GM23338 (cell line): ENCODE measurements around the gene BCAR3. TPM values are rescaled to one million over a fixed set of nuclear protein-coding genes. Genes with fewer than 3 reads are reported as not detected.

ENCODE experiments used
- ATAC-seq: fragments of 200-7000 bp; cut with Tn5 transposase; 3 replicates; pipeline ENCODE4 v1.9.1; 2020
- DNase-seq: peaks from one replicate; pipeline ENCODE4 v3.0.0-alpha.2; 2015; ENCODE audit warnings: low spot score
- H2AFZ ChIP-seq: fragments of 200-600 bp; sonication (generic); 2 replicates; pipeline ENCODE4 v1.8.0; 2016; ENCODE audit warnings: antibody characterized with exemption, mild to moderate bottlenecking, moderate library complexity
- H3F3A ChIP-seq: fragments of 200-600 bp; sonication (generic); replicated peaks from 2 replicates; pipeline ENCODE4 v1.8.0; 2017; ENCODE audit warnings: antibody characterized with exemption, mixed run types, low read depth
- H3K27ac ChIP-seq: fragments of 200-600 bp; sonication (generic); 2 replicates; pipeline ENCODE4 v1.6.1; 2016; ENCODE audit warnings: low read depth
- H3K27me3 ChIP-seq: fragments of 200-600 bp; sonication (generic); 2 replicates; pipeline ENCODE4 v1.8.0; 2016; ENCODE audit warnings: mild to moderate bottlenecking, mixed run types, moderate library complexity; ENCODE audit not compliant: insufficient read depth
- H3K36me3 ChIP-seq: fragments of 200-600 bp; sonication (generic); 2 replicates; pipeline ENCODE4 v1.8.0; 2016; ENCODE audit warnings: mild to moderate bottlenecking; ENCODE audit not compliant: insufficient read depth
- H3K4me1 ChIP-seq: fragments of 200-600 bp; sonication (generic); 2 replicates; pipeline ENCODE4 v1.8.0; 2016; ENCODE audit warnings: mild to moderate bottlenecking, moderate library complexity; ENCODE audit not compliant: insufficient read depth
- H3K4me2 ChIP-seq: fragments of 200-600 bp; sonication (generic); 2 replicates; pipeline ENCODE4 v1.7.1; 2017; ENCODE audit warnings: mixed run types
- H3K4me3 ChIP-seq: fragments of 200-600 bp; sonication (generic); 2 replicates; pipeline ENCODE4 v1.6.1; 2016; ENCODE audit warnings: mixed run types
- H3K79me2 ChIP-seq: fragments of 200-600 bp; sonication (generic); replicated peaks from 2 replicates; pipeline ENCODE4 v1.8.0; 2017; ENCODE audit warnings: mild to moderate bottlenecking; ENCODE audit not compliant: insufficient read depth
- H3K9me2 ChIP-seq: fragments of 200-600 bp; sonication (generic); 2 replicates; pipeline ENCODE4 v1.8.0; 2017; ENCODE audit not compliant: insufficient read depth
- H4K20me1 ChIP-seq: fragments of 200-600 bp; sonication (generic); replicated peaks from 2 replicates; pipeline ENCODE4 v1.8.0; 2017; ENCODE audit warnings: mild to moderate bottlenecking; ENCODE audit not compliant: insufficient read depth
- H3K27ac Mint-ChIP-seq: 2 replicates; pipeline ENCODE4 v1.8.0; 2020; ENCODE audit warnings: inconsistent platforms, mild to moderate bottlenecking, moderate library complexity, mixed read lengths
- H3K27me3 Mint-ChIP-seq: 3 replicates; pipeline ENCODE4 v1.8.0; 2022; ENCODE audit warnings: low read depth, mild to moderate bottlenecking, moderate library complexity, mixed read lengths, inconsistent platforms; ENCODE audit not compliant: insufficient read depth, poor library complexity
- H3K36me3 Mint-ChIP-seq: 3 replicates; pipeline ENCODE4 v1.8.0; 2021; ENCODE audit warnings: low read depth, mild to moderate bottlenecking, inconsistent platforms, moderate library complexity, mixed read lengths
- H3K4me1 Mint-ChIP-seq: 3 replicates; pipeline ENCODE4 v1.8.0; 2020; ENCODE audit warnings: mild to moderate bottlenecking, inconsistent platforms, mixed read lengths
- H3K4me3 Mint-ChIP-seq: 3 replicates; pipeline ENCODE4 v1.8.0; 2021; ENCODE audit warnings: moderate library complexity, mild to moderate bottlenecking, inconsistent platforms, mixed read lengths
- H3K9me3 Mint-ChIP-seq: 3 replicates; pipeline ENCODE4 v1.8.0; 2020; ENCODE audit warnings: moderate library complexity, mild to moderate bottlenecking, inconsistent platforms, mixed read lengths
- CREB1 ChIP-seq: fragments of 250-450 bp; sonication (Bioruptor Pico); IDR thresholded peaks from 2 replicates; pipeline ENCODE4 v1.5.0; 2020; ENCODE audit warnings: low read depth, mild to moderate bottlenecking, moderate library complexity
- CTCF ChIP-seq, 2 experiments: fragments of 200-600 bp in 1 of 2; sonication (generic) in 1 of 2; conservative IDR thresholded peaks; 2 replicates each; pipeline versions ENCODE4 v1.5.1 to v1.6.1; 2016 to 2017; ENCODE audit warnings: antibody characterized with exemption in 2 of 2, low read depth in 2 of 2, mild to moderate bottlenecking in 2 of 2, moderate library complexity in 1 of 2
- ETS1 ChIP-seq: IDR thresholded peaks from 2 replicates; pipeline ENCODE4 v1.6.1; 2016; ENCODE audit warnings: antibody characterized with exemption
- EZH2 ChIP-seq: fragments of 200-600 bp; sonication (generic); IDR thresholded peaks from one replicate; pipeline ENCODE4 v1.8.0; 2017; ENCODE audit warnings: antibody characterized with exemption, mild to moderate bottlenecking, low read depth; ENCODE audit not compliant: unreplicated experiment
- JUNB ChIP-seq: IDR thresholded peaks from one replicate; pipeline ENCODE4 v1.6.1; 2016; ENCODE audit warnings: antibody characterized with exemption; ENCODE audit not compliant: unreplicated experiment
- NANOG ChIP-seq: IDR thresholded peaks from 2 replicates; pipeline ENCODE4 v1.6.1; 2016; ENCODE audit warnings: antibody characterized with exemption, borderline replicate concordance
- POLR2AphosphoS5 ChIP-seq: IDR thresholded peaks from 2 replicates; pipeline ENCODE4 v1.6.1; 2016; ENCODE audit warnings: antibody characterized with exemption, low read depth
- STAT1 ChIP-seq: IDR thresholded peaks from one replicate; pipeline ENCODE4 v1.6.1; 2016; ENCODE audit warnings: antibody characterized with exemption; ENCODE audit not compliant: unreplicated experiment
- ZNF114 ChIP-seq: fragments of 250-450 bp; sonication (Bioruptor Pico); IDR thresholded peaks from 2 replicates; pipeline ENCODE4 v1.5.0; 2020; ENCODE audit warnings: mild to moderate bottlenecking, moderate library complexity
- ZNF331 ChIP-seq: fragments of 250-450 bp; sonication (Bioruptor Pico); IDR thresholded peaks from 2 replicates; pipeline ENCODE4 v1.5.0; 2020; ENCODE audit warnings: low read depth, mild to moderate bottlenecking, moderate library complexity
- polyA plus RNA-seq: library from polyadenylated mRNA; unstranded; fragments of >200 nt; fragmentation: Nextera tagmentation; extraction: Ambion mirVana; gene quantifications from 2 replicates; pipeline ENCODE4 v1.2.1, GENCODE V29; 2016
- total RNA-seq: library from RNA; depleted of rRNA; stranded (reverse); fragments of >200 nt; shearing (Covaris generic); gene quantifications from 2 replicates; pipeline ENCODE4 v1.2.3, GENCODE V29; 2014
- TF ChIP-seq, protein P1 (sequence below): IDR thresholded peaks from one replicate; pipeline ENCODE4 v1.6.1; 2018; ENCODE audit warnings: antibody characterized with exemption; ENCODE audit not compliant: unreplicated experiment

Gene BCAR3
- total and polyA plus RNA-seq, 2 experiments from 2014 or later, result 5.5 to 9.7 TPM

GRCh38 chr1:93577536-93578432 lies 103.9 kb downstream of the BCAR3 start:
- H3K9me3 Mint-ChIP-seq, result no peaks in the 10 kb centered on the region
- peaks cover 6% of the 10 kb centered on the region for H3K4me1 ChIP-seq
- ATAC-seq (peak; percentile 6; the same call in 1 of the 3 replicates), DNase-seq (no peak)
- peaks cover 6% of the 10 kb centered on the region for H3K4me1 Mint-ChIP-seq
- TF ChIP-seq, protein P1, sequence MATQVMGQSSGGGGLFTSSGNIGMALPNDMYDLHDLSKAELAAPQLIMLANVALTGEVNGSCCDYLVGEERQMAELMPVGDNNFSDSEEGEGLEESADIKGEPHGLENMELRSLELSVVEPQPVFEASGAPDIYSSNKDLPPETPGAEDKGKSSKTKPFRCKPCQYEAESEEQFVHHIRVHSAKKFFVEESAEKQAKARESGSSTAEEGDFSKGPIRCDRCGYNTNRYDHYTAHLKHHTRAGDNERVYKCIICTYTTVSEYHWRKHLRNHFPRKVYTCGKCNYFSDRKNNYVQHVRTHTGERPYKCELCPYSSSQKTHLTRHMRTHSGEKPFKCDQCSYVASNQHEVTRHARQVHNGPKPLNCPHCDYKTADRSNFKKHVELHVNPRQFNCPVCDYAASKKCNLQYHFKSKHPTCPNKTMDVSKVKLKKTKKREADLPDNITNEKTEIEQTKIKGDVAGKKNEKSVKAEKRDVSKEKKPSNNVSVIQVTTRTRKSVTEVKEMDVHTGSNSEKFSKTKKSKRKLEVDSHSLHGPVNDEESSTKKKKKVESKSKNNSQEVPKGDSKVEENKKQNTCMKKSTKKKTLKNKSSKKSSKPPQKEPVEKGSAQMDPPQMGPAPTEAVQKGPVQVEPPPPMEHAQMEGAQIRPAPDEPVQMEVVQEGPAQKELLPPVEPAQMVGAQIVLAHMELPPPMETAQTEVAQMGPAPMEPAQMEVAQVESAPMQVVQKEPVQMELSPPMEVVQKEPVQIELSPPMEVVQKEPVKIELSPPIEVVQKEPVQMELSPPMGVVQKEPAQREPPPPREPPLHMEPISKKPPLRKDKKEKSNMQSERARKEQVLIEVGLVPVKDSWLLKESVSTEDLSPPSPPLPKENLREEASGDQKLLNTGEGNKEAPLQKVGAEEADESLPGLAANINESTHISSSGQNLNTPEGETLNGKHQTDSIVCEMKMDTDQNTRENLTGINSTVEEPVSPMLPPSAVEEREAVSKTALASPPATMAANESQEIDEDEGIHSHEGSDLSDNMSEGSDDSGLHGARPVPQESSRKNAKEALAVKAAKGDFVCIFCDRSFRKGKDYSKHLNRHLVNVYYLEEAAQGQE, result no peak
- H2AFZ ChIP-seq, result no peak overlapping the region
- H3K36me3 Mint-ChIP-seq, result peaks cover 3% of the 10 kb centered on the region; the same call in 2 of the 3 replicates
- H3K9me2 ChIP-seq, result no peaks in the 10 kb centered on the region
- no peak overlapping the region for H3K27ac Mint-ChIP-seq
- H4K20me1 ChIP-seq, result 0 out of 2 replicates have a peak, but pooled peaks cover 5% of the 10 kb centered on the region
- H3K27me3 Mint-ChIP-seq, result peaks cover 4% of the 10 kb centered on the region
- H3K27ac ChIP-seq, result no peak overlapping the region
- H3K4me2 ChIP-seq, result no peak overlapping the region
- no peak overlapping the region for H3K4me3 Mint-ChIP-seq
- no peak overlapping the region for H3K4me3 ChIP-seq
- H3F3A ChIP-seq, result no peaks in the 10 kb centered on the region
- 0 out of 2 replicates have a peak, but pooled peaks cover 7% of the 10 kb centered on the region for H3K36me3 ChIP-seq
- no peaks in the 10 kb centered on the region for H3K27me3 ChIP-seq
- H3K79me2 ChIP-seq, result no peaks in the 10 kb centered on the region

GRCh38 chr1:93576746-93577145 lies 104.9 kb downstream of the BCAR3 start:
- Histone ChIP-seq H3K4me3 (no peak overlapping the region), H3K27ac (no peak overlapping the region), H3K9me2 (no peaks in the 10 kb centered on the region), H4K20me1 (0 out of 2 replicates have a peak, but pooled peaks cover 5% of the 10 kb centered on the region), H3K4me1 (peaks cover 17% of the 10 kb centered on the region), H2AFZ (no peak overlapping the region), H3K79me2 (no peaks in the 10 kb centered on the region), H3K27me3 (no peaks in the 10 kb centered on the region), H3K4me2 (no peak overlapping the region), H3F3A (no peaks in the 10 kb centered on the region), H3K36me3 (peaks cover 7% of the 10 kb centered on the region; the same call in 1 of the 2 replicates)
- no peak overlapping the region for H3K27ac Mint-ChIP-seq
- no peak overlapping the region for H3K4me3 Mint-ChIP-seq
- peaks cover 4% of the 10 kb centered on the region for H3K27me3 Mint-ChIP-seq
- H3K36me3 Mint-ChIP-seq, result peaks cover 3% of the 10 kb centered on the region
- H3K4me1 Mint-ChIP-seq, result peaks cover 16% of the 10 kb centered on the region
- ATAC-seq (no peak), DNase-seq (no peak)
- no peaks in the 10 kb centered on the region for H3K9me3 Mint-ChIP-seq
- TF ChIP-seq ZNF114 (CRISPR knock-in tag) (no peak), CTCF (conservative IDR thresholded peaks at IDR 0.05; ENCODE audit: low read depth in 2 of 2) (no peak), JUNB (no peak), STAT1 (no peak), NANOG (no peak), CREB1 (no peak), EZH2 (no peak), ZNF331 (CRISPR knock-in tag) (no peak), ETS1 (no peak), POLR2AphosphoS5 (no peak)
- TF ChIP-seq, protein P1, result no peak
